M059J (cell line): ENCODE measurements around the gene RAB27A. TPM values are rescaled to one million over a fixed set of nuclear protein-coding genes. Genes with fewer than 3 reads are reported as not detected.
"Not testable (repeated sequence)": the region's sequence is repeated elsewhere in the genome, so short reads cannot be mapped to it uniquely, and the experiment has no call there.

Source experiments
- DNase-seq: peaks from one replicate; pipeline ENCODE4 v3.0.0-alpha.2; 2012; ENCODE audit warnings: low read depth
- total RNA-seq: library from RNA; depleted of rRNA; stranded (reverse); fragments of >200 nt; shearing (Covaris generic); gene quantifications from 2 replicates; pipeline ENCODE4 v1.2.3, GENCODE V29; 2014

The RAB27A gene
- total RNA-seq, 1 experiment from 2014 or later = 9.0 TPM

DNA sequence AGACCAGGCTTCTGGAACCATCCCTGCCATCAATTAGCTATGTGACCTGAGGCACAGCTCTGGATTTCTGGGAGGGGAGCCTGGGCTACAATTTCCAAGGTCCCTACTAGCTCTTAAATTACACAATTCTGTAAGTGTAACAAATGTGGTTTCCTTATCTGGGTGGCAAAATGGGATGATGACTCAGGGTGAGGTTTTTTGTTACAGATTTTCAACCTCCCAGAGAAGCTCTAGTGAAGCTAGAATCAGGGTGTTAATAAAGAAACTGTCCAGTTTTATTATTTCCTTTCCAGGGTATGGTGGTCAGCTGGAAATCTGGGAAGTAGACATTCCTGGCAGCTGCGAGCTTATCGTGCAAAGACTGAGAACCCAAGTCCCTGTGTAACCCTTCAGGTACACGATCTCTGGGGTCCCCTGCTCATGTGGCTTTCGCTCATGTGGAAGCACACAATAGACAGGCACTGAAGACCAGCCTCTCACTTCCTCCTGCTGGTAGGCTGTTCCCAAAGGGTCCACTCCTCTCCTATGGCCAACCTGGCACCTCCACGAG lies 7.3 kb downstream of the RAB27A start:
- peak; percentile 92 for DNase-seq

DNA sequence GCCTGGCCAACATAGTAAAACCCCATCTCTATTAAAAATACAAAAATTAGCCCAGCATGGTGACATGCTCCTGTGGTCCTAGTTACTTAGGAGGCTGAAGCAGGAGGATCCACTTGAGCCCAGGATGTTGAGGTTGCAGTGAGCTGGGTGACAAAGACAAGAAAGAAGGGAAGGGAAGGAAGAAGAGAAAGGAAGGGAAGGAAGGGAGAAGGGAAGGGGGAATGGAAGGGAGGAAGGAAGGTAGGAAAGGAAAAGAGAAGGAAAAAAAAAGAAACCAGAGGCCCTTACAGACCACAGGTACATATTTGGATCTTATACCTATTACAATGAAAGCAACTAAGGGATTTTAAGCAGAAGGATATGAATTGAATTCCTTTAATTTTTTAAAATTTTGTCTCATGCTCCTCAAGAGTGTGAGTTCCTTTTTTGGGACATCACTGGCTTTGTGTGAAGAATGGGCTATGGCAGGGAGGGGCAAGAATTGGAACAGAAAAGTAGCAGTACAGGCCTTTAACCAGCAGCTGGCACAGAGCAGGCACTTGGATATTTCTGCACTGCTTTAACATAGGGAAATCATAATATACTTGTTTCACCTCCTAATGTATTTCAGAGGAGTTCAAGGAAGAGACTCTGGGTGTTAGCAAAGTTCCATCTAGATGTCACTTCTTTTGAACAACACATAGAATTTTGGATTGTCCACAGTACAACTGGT lies 7.9 kb downstream of the RAB27A start:
- no peak for DNase-seq

DNA sequence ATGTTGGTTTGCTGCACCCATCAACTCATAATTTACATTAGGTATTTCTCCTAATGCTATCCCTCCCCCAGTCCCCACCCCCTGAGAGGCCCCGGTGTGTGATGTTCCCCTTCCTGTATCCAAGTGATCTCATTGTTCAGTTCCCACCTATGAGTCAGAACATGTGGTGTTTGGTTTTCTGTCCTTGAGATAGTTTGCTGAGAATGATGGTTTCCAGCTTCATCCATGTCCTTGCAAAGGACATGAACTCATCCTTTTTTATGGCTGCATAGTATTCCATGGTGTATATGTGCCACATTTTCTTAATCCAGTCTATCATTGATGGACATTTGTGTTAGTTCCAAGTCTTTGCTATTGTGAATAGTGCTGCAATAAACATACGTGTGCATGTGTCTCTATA lies 9.0 kb downstream of the RAB27A start:
- peak; percentile 61 for DNase-seq

DNA sequence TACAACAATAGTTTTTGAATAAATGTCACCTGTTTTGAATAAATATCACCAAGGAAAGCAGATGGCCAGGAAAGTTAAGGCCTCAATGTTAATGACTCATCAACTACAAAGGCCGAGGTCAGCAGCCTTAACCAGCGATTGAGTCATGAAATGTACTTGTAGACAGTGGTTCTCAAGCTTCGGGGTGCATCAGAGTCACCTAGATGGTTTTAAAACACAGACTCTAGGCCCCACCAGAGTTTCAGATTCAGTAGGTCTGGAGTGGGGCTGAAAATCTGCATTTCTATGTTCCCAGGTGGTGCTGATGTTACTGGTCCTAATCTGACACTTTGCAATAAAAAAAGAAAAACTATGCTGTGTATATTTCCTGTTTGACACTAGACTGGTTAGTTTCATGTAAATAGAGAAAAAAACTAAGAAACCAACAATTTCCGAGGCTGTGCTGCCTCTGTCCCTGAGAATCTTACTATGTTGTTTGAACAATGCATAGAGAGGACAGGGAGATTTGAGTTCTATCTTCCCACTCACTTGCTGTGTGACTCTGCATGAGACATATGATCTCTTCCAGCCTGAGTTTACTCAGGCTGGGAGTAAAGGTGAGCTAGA lies 9.8 kb downstream of the RAB27A start:
- peak; percentile 96 for DNase-seq

DNA sequence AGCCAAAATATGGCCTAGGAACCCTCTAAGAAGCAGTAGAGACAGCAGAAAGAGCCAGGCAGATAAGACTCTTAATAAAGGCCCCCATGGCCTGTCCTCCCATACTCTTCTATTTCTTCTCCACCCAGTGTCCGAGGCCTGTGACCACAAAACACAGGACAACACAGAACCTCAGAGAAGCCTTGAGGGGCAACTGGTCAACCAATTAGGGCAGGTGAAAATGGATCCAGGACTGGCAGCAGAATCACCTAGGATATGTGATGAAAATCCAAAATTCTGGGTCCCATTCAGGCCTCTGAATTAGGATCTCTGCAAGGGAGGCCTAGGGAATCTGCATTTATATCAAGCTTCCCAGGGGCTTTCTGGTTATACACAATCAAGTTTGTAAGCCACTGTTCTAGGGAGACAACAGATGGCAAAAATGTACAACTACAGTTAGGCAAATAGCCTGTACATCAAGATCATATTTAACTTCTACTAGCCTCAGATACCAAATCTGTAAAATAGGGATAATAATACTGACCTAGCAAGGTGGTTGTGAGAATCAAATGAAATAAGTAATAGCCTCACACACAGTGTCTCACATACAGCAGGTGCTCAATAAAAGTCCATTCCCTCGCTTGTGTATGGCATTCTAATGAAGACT lies 10.4 kb downstream of the RAB27A start:
- no peak for DNase-seq

DNA sequence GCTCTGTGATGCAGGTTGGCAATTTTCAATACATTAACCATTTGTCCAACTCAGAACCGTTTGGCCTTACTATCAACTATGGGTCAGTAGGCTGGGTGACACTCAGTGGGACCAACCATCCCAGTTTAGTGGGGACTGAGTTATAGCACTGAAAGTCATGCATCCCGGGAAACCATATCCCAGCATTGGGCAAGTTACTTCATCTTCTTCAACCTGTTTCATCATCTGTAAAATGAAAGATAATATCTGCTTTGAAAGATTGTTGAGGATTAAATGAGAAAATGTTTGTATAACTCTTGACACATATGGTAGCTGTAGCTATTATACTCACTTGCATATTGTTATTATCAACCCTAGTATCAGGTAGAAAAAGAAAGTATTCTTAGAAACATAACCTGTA lies 11.9 kb downstream of the RAB27A start:
- DNase-seq = no peak

DNA sequence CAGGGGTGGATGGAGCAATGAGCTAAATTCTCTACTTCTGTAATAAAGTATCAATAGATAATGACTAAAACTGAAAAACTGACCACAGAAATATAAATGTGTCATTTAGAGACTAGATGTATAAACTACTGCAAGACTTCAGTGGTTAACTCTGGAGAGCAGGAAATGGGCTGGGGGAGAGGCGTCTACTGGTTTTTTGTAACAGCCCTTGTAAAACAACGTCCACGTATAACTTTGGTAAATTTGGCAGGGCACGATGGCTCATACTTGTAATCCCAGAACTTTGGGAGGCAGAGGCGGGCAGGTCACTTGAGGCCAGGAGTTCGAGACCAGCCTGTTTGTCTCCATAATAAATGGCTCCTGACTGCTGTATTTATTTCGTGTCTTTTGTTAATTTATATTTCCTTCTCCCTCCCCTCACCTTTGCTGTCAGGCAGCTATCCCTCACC lies 12.5 kb downstream of the RAB27A start:
- peak; percentile 85 for DNase-seq

DNA sequence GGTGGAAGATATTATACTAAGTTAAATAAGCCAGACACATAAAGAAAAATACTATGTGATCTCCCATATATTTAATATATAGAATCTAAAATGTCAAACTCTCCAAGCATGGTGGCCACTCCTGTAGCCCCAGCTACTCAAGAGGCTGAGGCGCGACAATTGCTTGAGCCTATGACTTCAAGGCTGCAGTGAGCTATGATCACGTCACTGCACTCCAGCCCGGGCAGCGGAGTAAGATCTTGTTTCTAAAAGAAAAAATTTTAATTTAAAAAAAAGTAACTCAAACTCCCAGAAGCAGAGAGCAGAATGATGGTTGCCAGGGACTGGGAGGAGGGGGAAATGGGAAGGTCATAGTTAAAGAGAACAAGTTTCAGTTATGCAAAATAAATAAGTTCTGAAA lies 13.3 kb downstream of the RAB27A start:
- no peak for DNase-seq

DNA sequence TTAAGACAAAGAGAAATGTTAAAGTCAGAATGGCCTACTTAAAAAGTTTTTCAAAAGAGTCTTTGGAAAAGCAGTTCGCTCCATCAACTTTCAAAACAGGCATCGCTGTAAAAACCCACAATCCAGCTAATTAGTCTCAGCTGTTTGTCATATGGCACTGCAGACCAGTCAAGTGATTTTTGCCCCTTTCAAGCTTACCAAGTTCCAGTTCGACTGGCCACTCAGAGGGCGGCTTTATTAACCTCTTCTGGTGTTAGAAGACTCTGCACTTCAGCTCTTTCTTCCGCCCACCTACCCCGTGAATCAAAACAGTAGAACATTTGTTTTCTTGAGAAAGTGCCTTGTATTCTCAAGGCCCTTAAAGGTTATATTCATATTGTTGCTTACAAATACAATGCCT lies 19.3 kb downstream of the RAB27A start:
- DNase-seq = no peak

DNA sequence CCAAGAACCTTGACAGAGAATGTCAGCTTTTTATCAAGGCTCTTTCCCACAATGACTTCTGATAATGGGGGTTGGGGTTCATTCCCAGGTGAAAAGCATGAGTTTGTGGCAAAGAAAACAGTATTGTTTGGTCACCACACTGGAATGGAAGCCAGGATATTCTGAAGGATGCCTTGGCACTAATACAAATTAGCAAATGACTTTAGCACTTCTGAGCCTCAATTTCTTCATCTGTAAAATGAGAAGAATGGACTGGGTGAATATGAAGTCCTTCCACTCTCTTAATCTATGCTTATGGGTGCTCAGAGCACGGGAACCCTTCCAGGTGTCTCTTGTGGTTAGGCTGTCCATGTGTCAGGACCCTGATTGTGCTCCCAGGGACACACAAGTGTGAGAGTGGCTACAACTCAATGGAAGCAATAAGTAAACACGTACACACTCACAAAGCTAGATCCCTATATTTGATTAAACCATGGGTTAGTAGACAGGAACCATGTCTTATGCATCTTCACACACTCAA lies 21.4 kb downstream of the RAB27A start:
- DNase-seq = no peak

DNA sequence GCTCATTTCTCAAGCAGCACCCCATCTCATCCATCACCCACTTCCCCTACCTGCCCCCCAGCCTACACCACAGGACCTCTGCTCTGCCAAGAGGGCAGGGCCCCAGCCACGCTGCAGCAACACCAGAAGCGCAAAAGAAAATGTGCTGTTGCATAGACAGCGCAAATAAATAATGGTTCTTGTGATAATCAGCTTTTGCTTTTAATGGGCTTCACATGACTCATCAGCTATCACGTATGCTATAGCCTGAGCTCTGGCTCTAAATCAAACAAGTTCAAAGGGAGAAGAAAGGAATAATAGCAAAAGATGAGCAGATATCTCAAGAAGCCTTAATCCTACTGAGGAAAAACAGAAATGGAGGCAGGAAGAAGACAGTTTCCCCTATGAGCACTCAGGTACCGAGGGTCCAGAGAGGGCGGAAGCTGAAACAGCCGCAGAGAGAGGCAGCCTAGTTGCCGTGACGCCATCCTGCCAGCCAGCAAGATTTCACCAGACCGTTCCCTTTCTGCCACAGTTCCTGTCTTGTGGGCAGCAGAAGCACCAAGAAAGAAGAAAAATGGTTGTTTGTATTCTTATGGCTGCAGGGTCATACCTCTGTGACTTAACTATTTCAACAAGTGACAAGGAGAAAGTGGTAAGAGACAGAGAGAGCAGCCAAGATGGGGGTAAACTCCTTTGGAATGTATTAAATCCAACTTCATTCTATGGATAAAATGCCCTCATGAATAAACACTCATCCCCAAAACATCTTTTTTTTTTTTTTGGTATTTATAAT lies 22.0 kb downstream of the RAB27A start:
- DNase-seq = peak; percentile 74

DNA sequence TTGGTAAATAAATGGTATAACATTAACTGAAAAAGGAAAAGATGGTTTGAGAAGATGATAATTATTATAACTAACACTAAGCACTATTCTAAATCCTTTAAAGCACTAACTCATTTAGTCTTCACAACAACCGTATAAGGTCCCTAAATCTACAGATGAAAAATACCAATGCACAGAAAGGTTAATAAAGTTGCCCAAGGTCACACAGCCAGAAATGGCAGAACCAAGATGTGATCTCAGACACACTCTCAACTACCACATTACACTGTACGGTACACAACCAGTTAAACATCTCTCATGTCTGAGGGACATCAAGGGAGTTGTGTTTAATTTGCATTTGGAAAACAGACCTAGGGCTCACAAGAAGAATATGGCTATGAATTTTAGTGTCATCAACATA lies 23.1 kb downstream of the RAB27A start:
- DNase-seq = no peak

DNA sequence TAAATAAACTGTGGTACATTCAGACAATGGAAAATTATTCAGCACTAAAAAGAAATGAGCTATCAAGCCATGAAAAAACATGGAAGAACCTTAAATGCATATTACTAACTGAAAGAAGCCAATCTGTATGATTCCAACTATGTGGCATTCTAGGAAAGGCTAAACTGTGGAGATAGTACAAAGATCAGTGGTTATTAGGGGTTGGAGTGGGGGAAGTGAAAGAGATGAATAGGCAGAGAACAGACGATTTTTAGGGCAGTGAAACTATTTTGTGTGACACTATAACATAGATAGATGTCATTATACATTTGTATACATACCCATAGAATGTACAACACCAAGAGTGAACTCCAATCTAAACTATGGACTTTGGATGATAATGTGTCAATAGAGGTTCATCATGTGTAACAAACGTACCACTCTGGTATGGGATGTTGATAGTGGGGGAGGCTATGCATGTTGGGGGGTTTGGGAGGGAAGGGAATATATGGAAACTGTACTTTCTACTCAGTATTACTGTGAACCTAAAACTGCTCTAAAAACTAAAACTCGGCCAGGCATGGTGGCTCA lies 29.0 kb downstream of the RAB27A start:
- DNase-seq = no peak

DNA sequence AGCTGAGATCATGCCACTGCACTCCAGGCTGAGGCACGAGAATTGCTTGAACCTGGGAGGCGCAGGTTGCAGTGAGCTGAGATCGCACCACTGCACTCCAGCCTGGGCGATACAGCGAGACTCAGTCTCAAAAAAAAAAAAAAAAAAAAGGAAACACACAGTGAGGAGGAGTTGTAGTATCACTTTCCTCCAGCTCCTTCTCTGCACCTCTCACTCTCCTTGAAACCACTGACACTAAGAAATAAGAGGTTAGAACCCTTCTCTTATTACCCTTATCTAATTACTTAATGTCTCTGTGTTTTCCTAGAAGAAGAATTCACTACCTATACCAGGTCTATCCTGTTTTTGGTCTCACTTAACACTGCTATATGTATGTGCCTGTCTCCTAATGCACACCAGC lies 31.7 kb downstream of the RAB27A start:
- no peak for DNase-seq

DNA sequence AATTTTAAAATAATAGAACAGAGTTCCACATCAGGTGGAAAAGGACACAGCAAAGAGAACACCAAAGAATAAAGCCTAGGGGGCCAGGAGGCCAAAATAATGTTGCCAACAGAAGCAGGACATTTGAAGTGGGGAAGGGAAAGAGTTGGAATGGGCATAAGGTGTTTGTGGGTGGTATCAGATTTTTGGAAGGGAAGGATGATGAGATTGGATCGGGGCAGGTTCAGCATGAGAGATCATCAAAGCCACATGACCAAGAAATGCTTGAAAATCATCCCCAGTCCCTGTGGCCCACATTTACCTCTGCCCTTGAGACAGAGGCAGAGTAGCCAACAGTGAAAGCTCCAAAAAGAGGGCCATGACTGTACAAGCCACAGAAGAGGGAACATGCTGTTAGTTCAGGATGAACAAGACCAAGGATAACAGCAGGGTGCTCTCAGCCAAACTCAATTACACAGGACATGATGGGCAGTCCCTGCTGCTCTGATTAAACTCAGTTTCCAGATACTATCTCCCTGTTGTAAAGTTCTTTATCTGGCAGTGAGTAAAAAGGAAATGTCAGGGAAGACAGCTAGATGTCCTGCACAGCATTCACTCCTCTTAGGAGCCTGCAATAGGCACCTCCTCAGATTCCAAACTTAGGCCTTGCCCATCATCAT lies 32.5 kb downstream of the RAB27A start:
- no peak for DNase-seq

DNA sequence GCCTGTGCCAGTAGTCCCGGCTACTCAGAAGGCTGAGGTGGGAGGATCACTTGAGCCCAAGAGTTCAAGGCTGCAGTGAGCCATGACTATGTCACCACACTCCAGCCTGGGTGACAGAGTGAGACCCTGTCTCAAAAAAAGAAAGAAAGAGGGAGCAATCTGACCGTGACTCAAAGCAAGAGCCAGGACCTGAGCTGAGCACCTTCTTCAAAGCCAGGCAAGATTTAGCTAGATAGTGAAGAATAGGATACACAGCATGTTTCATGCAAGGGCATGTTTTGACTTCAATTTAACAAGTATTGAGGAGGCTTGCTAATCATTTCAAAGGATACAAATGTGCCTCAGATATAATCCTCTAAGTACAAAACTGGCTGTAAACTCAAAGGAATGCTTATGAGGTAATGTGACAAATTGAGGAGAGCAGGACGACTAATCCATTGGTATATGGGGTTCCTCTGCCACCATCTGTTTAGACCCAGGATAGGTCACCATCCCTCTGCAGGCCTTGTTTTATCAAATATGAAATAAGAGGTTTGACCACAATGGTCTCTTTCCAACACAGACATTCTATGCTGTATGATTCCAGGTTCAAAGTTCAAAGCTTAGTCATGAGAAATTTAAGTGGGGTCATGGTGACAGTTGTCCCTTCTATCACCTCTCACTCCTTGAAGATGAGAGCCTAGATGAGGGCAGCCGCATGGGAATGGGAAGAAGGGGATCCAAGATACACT lies 33.2 kb downstream of the RAB27A start:
- DNase-seq = no peak

DNA sequence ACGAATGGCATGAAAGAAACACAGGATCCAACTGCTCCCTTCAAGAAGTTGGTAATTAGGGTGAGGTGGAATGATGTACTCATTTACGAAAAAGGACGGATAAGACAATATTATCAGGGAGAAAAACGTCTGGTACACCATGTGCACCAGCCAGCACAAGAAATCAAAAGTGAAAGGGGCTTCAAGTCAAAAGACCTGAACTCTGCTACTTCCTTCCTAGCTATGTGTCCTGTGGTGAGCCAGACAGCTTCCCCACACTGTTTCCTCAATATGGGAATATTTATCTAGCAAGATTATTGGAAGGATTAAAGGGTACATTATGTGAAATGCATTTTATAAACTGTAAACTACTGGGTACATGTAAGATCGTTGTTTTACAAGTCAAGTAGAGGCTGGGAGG lies 33.9 kb downstream of the RAB27A start:
- DNase-seq = no peak

DNA sequence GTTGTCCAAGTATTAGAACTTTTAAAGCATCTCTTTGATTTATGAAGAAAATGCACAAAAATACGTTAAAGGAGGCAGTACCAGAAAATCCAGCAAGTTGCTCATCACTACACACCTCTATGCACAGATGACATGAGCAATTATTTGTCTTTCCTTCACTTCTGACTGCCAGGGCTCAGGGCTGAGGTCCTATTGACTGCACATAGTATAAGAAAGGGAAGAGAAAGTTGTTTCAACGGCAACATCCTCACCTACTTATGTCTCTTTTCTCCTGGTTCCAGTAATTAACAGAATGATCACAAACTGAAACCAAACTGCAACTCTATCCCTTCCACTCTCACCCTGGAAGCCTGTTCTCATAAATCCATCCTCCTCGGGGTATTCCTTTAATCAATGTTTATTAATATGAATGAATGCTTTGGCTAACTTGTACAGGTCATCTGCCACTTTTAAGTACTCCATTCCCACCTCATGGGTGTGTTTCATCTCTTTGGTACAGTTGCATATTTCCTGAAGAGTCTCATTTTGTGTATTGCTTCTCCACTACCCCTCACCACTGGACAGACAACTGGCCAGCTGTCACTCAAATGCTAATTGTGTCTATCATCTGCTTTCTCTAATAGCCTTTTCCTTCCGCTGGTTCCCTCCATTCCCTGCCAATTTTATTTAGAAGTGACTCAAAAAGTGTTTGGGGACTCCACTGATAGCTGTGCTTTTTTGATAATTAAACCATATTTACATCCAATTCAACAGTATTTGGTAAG lies 34.5 kb downstream of the RAB27A start:
- no peak for DNase-seq

DNA sequence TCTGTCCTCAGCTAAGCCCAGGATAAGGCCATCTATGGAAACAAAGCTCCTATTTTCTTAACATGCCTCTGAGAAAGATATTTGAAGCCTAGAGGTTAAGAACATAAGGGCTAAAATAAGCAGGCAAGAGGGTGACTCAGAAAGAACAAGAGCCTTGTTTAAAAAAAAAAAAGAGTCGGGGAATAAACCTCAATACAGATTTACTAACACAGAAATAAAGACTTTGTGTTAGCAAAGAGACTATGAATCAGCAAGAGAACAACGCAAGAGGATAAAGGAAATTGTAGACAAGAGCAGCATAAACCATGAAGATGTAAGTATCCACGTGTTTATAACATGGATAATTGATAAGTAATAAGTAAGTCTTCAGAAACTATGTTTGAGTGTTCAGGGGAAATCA lies 36.0 kb downstream of the RAB27A start:
- peak; percentile 73 for DNase-seq

DNA sequence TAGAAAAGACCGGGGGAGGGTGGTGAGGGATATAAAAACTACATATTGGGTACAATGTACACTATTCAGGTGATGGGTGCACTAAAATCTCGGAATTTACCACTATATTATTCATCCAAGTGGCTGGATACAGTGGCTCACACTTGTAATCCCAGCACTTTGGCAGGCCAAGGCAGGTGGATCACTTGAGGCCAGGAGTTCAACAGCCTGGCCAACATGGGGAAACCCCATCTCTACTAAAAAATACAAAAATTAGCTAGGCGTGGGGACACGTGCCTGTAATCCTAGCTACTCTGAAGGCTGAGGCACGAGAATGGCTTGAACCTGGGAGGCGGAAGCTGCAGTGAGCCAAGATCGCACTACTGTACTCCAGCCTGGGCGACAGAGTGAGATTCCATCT lies 37.4 kb downstream of the RAB27A start:
- not testable (repeated sequence) for DNase-seq
